Activated CD4-positive, alpha-beta T cell treated with anti-CD3 and anti-CD28 coated beads, Interleukin-2, amount 50 U/mL, for 48 hours (primary cell): ENCODE results near the gene IL17RE.

Experiments
- DNase-seq, 2 experiments: peaks; one replicate each; pipeline ENCODE4 v3.0.0-alpha.2; 2020

Gene IL17RE

GRCh38 chr3:9957214-9957613, 54.6 kb downstream of the IL17RE start:
- no peak for DNase-seq

- no peak for DNase-seq
These were observed 62.7 kb downstream of the IL17RE start for GRCh38 chr3:9965200-9965875.
